Breast epithelium (tissue), 4 donors: ENCODE results near the gene PLPPR1. TPM values are rescaled to one million over a fixed set of nuclear protein-coding genes. Genes with fewer than 3 reads are reported as not detected.
"Not testable (repeated sequence)": the region's sequence is repeated elsewhere in the genome, so short reads cannot be mapped to it uniquely, and the experiment has no call there.

ENCODE experiments used
- DNase-seq, 2 donors: peaks; one replicate each; pipeline ENCODE4 v3.0.0-alpha.2; 2019; ENCODE audit warnings: low spot score in 2 of 2
- H3K27ac ChIP-seq, 2 donors: fragments of 200-600 bp; sonication (generic) in 1 of 2; one replicate each; pipeline ENCODE4 v1.5.1; 2016 to 2019; ENCODE audit warnings: mild to moderate bottlenecking in 1 of 2
- H3K27me3 ChIP-seq, 2 donors: fragments of 200-600 bp; sonication (generic) in 1 of 2; one replicate each; pipeline versions ENCODE4 v1.5.1 to v1.6.0; 2017 to 2019; ENCODE audit warnings: control low read depth in 1 of 2, mild to moderate bottlenecking in 1 of 2
- H3K36me3 ChIP-seq: fragments of 200-600 bp; one replicate; pipeline ENCODE4 v1.5.1; 2019
- H3K4me1 ChIP-seq, 2 donors: fragments of 200-600 bp; sonication (generic); one replicate each; pipeline ENCODE4 v1.5.1; 2016 to 2019; ENCODE audit warnings: control low read depth in 1 of 2
- H3K4me3 ChIP-seq, 3 donors: fragments of 200-600 bp; sonication (generic); 1 replicate in 2 of 3; 2 replicates in 1 of 3; pipeline ENCODE4 v1.5.1; 2016 to 2019; ENCODE audit warnings: mild to moderate bottlenecking in 3 of 3, moderate library complexity in 2 of 3
- H3K9me3 ChIP-seq, 2 donors: fragments of 200-600 bp; sonication (generic) in 1 of 2; one replicate each; pipeline ENCODE4 v1.5.1; 2016 to 2019; ENCODE audit warnings: control low read depth in 1 of 2
- CTCF ChIP-seq, 3 donors: fragments of 450-650 bp; IDR thresholded peaks; one replicate each; pipeline ENCODE4 v1.5.1; 2016 to 2017; ENCODE audit warnings: antibody characterized with exemption in 3 of 3, mild to moderate bottlenecking in 3 of 3, moderate library complexity in 3 of 3
- POLR2A ChIP-seq: fragments of 450-650 bp; IDR thresholded peaks from one replicate; pipeline ENCODE4 v1.6.1; 2016; ENCODE audit warnings: antibody characterized with exemption, mild to moderate bottlenecking, moderate library complexity
- POLR2AphosphoS5 ChIP-seq, 3 donors: sonication (generic); formaldehyde crosslinking; IDR thresholded peaks; one replicate each; pipeline ENCODE4 v1.6.1; 2017; ENCODE audit warnings: antibody characterized with exemption in 3 of 3
- intact Hi-C: fragments of 100-400 bp; cut with DNase I; formaldehyde crosslinking; loops from one replicate; pipeline ENCODE4 v1.15.1; 2023; ENCODE audit warnings: low total_unique reads
- total RNA-seq, 3 donors: library from RNA; depleted of rRNA; stranded (reverse); fragments of >200 nt; gene quantifications; one replicate each; pipeline ENCODE4 v1.1.0, GENCODE V29; 2016

Gene PLPPR1
- total RNA-seq, 3 donors from 2014 or later, result 0.66 to 2.2 TPM; not detected in 1

DNA sequence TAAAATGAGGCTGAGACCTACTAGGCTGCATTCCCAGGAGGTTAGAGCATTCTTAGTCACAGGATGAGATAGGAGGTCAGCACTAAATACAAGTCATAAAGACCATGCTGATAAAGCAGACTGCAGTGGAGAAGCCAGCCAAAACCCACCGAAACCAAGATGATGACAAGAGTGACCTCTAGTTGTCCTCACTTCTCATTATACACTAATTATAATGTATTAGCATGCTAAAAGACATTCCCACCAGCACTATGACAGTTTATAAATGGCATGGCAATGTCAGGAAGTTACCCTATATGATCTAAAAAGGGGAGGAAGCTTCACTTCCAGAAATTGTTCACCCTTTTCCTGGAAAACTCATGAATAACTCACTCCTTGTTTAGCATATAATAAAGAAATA lies 88.6 kb downstream of the PLPPR1 start:
- Histone ChIP-seq H3K9me3 (no peaks in the 10 kb centered on the region), H3K27ac (no peak overlapping the region), H3K4me1 (no peaks in the 10 kb centered on the region), H3K4me3 (no peak overlapping the region), H3K36me3 (no peaks in the 10 kb centered on the region), H3K27me3 (no peaks in the 10 kb centered on the region)
- no peak for TF ChIP-seq POLR2AphosphoS5 (IDR thresholded peaks at IDR 0.05)
- TF ChIP-seq POLR2A, result no peak
- no peak for TF ChIP-seq CTCF (IDR thresholded peaks at IDR 0.05)
- DNase-seq, result no peak
- intact Hi-C loops, result no loop called here

GRCh38 chr9:101119206-101119819 lies 90.8 kb downstream of the PLPPR1 start:
- intact Hi-C loops, result no loop called here
- Histone ChIP-seq H3K27ac (no peak overlapping the region), H3K4me1 (no peaks in the 10 kb centered on the region), H3K36me3 (no peaks in the 10 kb centered on the region), H3K27me3 (no peaks in the 10 kb centered on the region), H3K9me3 (peaks cover 6 to 12% of the 10 kb centered on the region in 2 donors), H3K4me3 (no peak overlapping the region)
- DNase-seq, result no peak
- TF ChIP-seq POLR2A (no peak), CTCF (IDR thresholded peaks at IDR 0.05) (peak in 2 of 3 donors; percentile 26 to 29), POLR2AphosphoS5 (IDR thresholded peaks at IDR 0.05) (no peak)

DNA sequence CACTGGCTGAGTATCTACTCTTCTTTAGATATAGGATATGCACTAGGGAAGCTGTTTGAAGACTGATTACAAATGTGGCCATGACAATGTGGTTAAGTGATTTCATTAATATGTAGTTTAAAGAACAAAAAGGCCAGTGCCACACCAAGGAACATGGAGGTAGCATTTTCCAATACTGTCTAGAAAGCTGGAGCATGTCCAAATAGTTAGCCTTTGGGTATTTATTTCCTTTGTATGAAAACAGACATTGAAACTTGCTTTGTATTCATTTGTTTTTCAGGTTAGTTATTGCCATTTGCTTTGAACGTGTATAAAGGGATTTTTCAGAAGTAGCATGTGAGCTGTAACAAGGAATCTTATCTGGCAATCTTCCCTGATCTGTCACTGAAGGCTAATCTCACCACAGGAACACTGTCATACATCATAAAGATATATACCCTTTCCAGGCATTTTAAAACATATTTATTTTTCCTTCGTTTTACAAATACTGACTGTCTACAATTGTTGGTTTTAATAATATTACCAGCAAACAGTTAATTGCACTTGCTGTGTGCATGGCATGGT lies 93.4 kb downstream of the PLPPR1 start:
- Histone ChIP-seq H3K9me3 (peaks cover 6 to 12% of the 10 kb centered on the region in 2 donors), H3K27ac (no peak overlapping the region), H3K4me3 (no peak overlapping the region), H3K36me3 (no peaks in the 10 kb centered on the region), H3K4me1 (no peaks in the 10 kb centered on the region), H3K27me3 (no peaks in the 10 kb centered on the region)
- intact Hi-C loops, result no loop called here
- TF ChIP-seq POLR2A, result no peak
- TF ChIP-seq CTCF (IDR thresholded peaks at IDR 0.05), result no peak
- TF ChIP-seq POLR2AphosphoS5 (IDR thresholded peaks at IDR 0.05), result no peak
- no peak for DNase-seq

GRCh38 chr9:101126556-101126955 lies 98.0 kb downstream of the PLPPR1 start:
- DNase-seq, result no peak
- Histone ChIP-seq H3K9me3 (peaks cover 6 to 12% of the 10 kb centered on the region in 2 donors), H3K36me3 (no peaks in the 10 kb centered on the region), H3K4me3 (no peak overlapping the region), H3K4me1 (no peaks in the 10 kb centered on the region), H3K27ac (no peak overlapping the region), H3K27me3 (no peaks in the 10 kb centered on the region)
- intact Hi-C loops, result no loop called here
- TF ChIP-seq CTCF (IDR thresholded peaks at IDR 0.05), result no peak
- TF ChIP-seq POLR2A, result no peak
- no peak for TF ChIP-seq POLR2AphosphoS5 (IDR thresholded peaks at IDR 0.05)

GRCh38 chr9:101127369-101127768 lies 98.8 kb downstream of the PLPPR1 start:
- H3K9me3 ChIP-seq, result peaks cover 6 to 12% of the 10 kb centered on the region in 2 donors
- H3K4me3 ChIP-seq, H3K36me3 ChIP-seq, H3K27ac ChIP-seq, H3K27me3 ChIP-seq, H3K4me1 ChIP-seq, DNase-seq, intact Hi-C loops: not testable (repeated sequence)
